T-helper 1 cell (primary cell): ENCODE measurements around the gene CRYBG2.
"Not testable (repeated sequence)": the region's sequence is repeated elsewhere in the genome, so short reads cannot be mapped to it uniquely, and the experiment has no call there.

Source experiments
- DNase-seq, 5 donors: peaks; one replicate each; pipeline ENCODE4 v3.0.0-alpha.2; 2012 to 2020

CRYBG2 gene

GRCh38 chr1:26292735-26293134, 61.2 kb downstream of the CRYBG2 start:
- not testable (repeated sequence) for DNase-seq

- no peak for DNase-seq
Observed at GRCh38 chr1:26291939-26292338, 62.0 kb downstream of the CRYBG2 start.

GRCh38 chr1:26291433-26291832, 62.5 kb downstream of the CRYBG2 start:
- no peak for DNase-seq

- DNase-seq: no peak
Observed at GRCh38 chr1:26290882-26291261, 63.1 kb downstream of the CRYBG2 start.

GRCh38 chr1:26290122-26290881, 63.6 kb downstream of the CRYBG2 start:
- DNase-seq: peak in 1 of 5 donors; percentile 52

GRCh38 chr1:26289158-26290059, 64.5 kb downstream of the CRYBG2 start:
- DNase-seq: peak in 1 of 5 donors; percentile 74

- DNase-seq: peak in 1 of 5 donors; percentile 87
Observed at GRCh38 chr1:26288311-26288941, 65.5 kb downstream of the CRYBG2 start.

- no peak for DNase-seq
Observed at GRCh38 chr1:26287811-26288210, 66.1 kb downstream of the CRYBG2 start.

- DNase-seq: peak; percentile 34 to 93 (median 57)
Observed at GRCh38 chr1:26287033-26287711, 66.8 kb downstream of the CRYBG2 start.

DNA sequence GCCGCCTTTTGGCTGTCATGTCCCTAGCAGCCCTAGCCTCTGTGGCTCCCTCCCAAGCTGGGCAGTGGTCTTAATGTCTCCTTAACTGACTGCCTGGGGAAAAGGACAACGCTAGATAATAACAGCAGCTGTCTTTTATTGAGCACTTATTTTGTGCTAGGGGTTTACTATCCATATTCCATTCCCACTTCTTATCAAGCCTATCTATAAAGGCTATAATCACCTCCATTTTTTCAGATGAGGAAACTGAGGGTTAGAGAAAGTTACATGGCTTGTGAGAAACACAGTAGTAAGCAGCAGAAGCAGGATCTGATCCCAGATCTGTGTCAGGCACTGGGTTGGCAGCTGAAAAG, 67.9 kb downstream of the CRYBG2 start:
- DNase-seq: no peak

GRCh38 chr1:26285366-26286063, 68.4 kb downstream of the CRYBG2 start:
- peak in 1 of 5 donors; percentile 70 for DNase-seq

- peak; percentile 82 to 97 (median 88) for DNase-seq
Observed at GRCh38 chr1:26284597-26285347, 69.2 kb downstream of the CRYBG2 start.

- no peak for DNase-seq
Observed at GRCh38 chr1:26283871-26284596, 69.9 kb downstream of the CRYBG2 start.

GRCh38 chr1:26283279-26283853, 70.6 kb downstream of the CRYBG2 start:
- DNase-seq: no peak

GRCh38 chr1:26282401-26282918, 71.5 kb downstream of the CRYBG2 start:
- DNase-seq: no peak

GRCh38 chr1:26281971-26282370, 72.0 kb downstream of the CRYBG2 start:
- no peak for DNase-seq

- no peak for DNase-seq
Observed at GRCh38 chr1:26281091-26281958, 72.6 kb downstream of the CRYBG2 start.

DNA sequence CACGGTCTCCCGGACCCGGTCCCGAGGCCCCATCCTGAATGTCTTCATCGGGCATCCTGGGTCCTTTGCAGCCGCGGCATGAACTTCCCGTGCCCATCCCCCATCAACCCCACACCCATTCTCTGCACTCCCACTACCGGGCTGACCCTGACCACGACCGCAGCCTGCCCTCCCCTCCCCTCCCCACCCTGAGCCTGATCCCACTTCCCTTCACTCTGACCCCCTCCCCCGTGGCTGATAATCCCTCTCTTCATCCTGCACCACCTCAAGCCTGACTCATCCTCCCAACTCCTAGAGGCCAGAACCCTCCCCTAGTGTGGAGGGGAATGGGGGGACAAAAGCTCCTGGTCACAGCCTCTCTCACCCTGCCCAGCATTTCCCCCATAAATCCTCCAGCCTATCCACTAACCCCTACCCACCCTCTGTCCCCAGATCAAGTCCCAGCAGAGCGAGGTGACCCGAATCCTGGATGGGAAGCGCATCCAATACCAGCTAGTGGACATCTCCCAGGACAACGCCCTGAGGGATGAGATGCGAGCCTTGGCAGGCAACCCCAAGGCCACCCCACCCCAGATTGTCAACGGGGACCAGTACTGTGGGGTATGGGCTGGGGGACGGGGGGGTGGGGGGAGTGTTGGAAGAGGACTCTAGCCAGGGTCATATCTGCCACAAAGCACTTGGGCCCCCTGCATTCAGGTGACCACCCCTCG, 73.4 kb downstream of the CRYBG2 start:
- no peak for DNase-seq
